Measurements from ENCODE around the gene ACLY. TPM values are rescaled to one million over a fixed set of nuclear protein-coding genes. Genes with fewer than 3 reads are reported as not detected.
"Not testable (repeated sequence)": the region's sequence is repeated elsewhere in the genome, so short reads cannot be mapped to it uniquely, and the experiment has no call there.

ACLY gene
- total and polyA plus RNA-seq, 2 donors (not counting 1 experiment from before 2014, with no cell fraction given) = 40.2 to 91.5 TPM

DNA sequence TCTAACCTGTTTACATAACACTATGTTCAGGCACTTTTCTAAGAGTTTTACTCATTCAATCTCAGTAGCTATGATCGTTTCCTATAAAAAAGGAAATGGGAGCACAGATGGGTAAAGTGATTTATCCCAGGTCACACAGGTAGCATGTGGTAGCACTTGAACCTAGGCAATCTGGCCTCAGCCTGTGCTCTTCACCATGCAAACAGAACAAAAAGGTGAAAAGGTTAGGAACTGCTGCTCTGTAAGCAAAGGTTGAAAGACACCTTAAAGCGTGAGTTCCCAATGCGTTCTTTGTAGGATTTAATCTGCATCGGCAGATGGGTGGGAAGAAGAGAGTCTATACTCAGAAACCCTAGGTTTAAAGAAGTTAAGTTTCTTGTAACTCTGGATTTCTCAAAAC lies 38.6 kb downstream of the ACLY start:
- no peaks in the 10 kb centered on the region for H3K9me3 Mint-ChIP-seq (ENCODE audit: insufficient read depth)
- Histone ChIP-seq H3K27me3 (replicated peaks in 1 of 4; ENCODE audit: control extremely low read depth in 1 of 4, control insufficient read depth in 3 of 4, insufficient read depth in 4 of 4, low read length in 3 of 4) (no peaks in the 10 kb centered on the region), H2AFZ (ENCODE audit: insufficient read depth, low read depth, low read length, poor library complexity, severe bottlenecking) (no peak overlapping the region), H3K4me2 (replicated peaks; ENCODE audit: low read depth, low read length, poor library complexity, severe bottlenecking) (no peak overlapping the region), H3K9me3 (ENCODE audit: control extremely low read depth in 1 of 3, control insufficient read depth in 2 of 3, insufficient read depth in 1 of 3, low read length in 2 of 3) (no peaks in the 10 kb centered on the region), H3K79me2 (ENCODE audit: control insufficient read depth, insufficient read depth, low read length) (no peaks in the 10 kb centered on the region), H3K27ac (ENCODE audit: low read length in 2 of 2) (no peak overlapping the region), H4K20me1 (ENCODE audit: control insufficient read depth, insufficient read depth, low read length, poor library complexity, severe bottlenecking) (no peaks in the 10 kb centered on the region), H3K36me3 (replicated peaks in 1 of 2; ENCODE audit: control extremely low read depth in 1 of 2, control insufficient read depth in 1 of 2, extremely low read depth in 1 of 2, insufficient read depth in 2 of 2, low read length in 1 of 2) (peaks cover 4 to 60% of the 10 kb centered on the region in 2 experiments), H3K4me1 (ENCODE audit: control insufficient read depth in 2 of 2, insufficient read depth in 2 of 2, low read length in 2 of 2) (no peaks in the 10 kb centered on the region), H3K9ac (ENCODE audit: low read length) (no peak overlapping the region), H3K4me3 (ENCODE audit: control extremely low read depth in 1 of 5, extremely low read depth in 1 of 5, insufficient read depth in 1 of 5, low read depth in 2 of 5, low read length in 4 of 5) (no peak overlapping the region)
- intact Hi-C loops (cut with micrococcal nuclease) = no loop called here
- ATAC-seq (ENCODE audit: low read depth) (no peak), DNase-seq (no peak)
- no peak overlapping the region for H3K27ac Mint-ChIP-seq
- WGBS (ENCODE audit: insufficient coverage) = 100% methylated on average over 1 of the region's 4 CpGs
- peaks cover 3% of the 10 kb centered on the region for H3K4me1 Mint-ChIP-seq
- H3K27me3 Mint-ChIP-seq = no peaks in the 10 kb centered on the region
- ChIA-PET CTCF (no interaction called here), POLR2A (interaction anchor here (0.8 kb wide), 1 partner anchor 412 kb away, joined by 9 read pairs; no protein-coding TSS in a partner anchor)
- H3K4me3 Mint-ChIP-seq = no peak overlapping the region
- TF ChIP-seq EZH2 (IDR thresholded peaks at IDR 0.05; ENCODE audit: borderline replicate concordance, insufficient read depth, low read depth, low read length, poor library complexity, severe bottlenecking) = no peak
- TF ChIP-seq, protein P1, sequence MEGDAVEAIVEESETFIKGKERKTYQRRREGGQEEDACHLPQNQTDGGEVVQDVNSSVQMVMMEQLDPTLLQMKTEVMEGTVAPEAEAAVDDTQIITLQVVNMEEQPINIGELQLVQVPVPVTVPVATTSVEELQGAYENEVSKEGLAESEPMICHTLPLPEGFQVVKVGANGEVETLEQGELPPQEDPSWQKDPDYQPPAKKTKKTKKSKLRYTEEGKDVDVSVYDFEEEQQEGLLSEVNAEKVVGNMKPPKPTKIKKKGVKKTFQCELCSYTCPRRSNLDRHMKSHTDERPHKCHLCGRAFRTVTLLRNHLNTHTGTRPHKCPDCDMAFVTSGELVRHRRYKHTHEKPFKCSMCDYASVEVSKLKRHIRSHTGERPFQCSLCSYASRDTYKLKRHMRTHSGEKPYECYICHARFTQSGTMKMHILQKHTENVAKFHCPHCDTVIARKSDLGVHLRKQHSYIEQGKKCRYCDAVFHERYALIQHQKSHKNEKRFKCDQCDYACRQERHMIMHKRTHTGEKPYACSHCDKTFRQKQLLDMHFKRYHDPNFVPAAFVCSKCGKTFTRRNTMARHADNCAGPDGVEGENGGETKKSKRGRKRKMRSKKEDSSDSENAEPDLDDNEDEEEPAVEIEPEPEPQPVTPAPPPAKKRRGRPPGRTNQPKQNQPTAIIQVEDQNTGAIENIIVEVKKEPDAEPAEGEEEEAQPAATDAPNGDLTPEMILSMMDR (IDR thresholded peaks at IDR 0.05) = no peak

DNA sequence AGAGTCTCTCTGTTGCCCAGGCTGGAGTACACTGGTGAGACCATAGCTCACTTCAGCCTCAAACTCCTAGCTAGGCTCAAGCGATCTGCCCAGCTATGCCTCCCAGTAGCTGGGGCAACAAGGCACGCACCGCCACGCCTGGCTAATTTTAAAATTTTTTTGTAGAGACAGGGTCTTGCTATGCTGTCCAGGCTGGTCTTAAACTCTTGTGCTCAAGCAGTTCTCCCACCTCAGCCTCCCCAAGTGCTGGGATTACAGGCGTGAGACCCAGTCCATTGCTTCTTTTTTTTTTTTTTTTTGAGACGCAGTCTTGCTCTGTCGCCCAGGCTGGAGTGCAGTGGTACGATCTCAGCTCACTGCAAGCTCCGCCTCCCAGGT lies 44.5 kb downstream of the ACLY start:
- H3K9ac ChIP-seq (ENCODE audit: low read length); H3K27me3 ChIP-seq (replicated peaks in 1 of 4; ENCODE audit: control extremely low read depth in 1 of 4, control insufficient read depth in 3 of 4, insufficient read depth in 4 of 4, low read length in 3 of 4); H2AFZ ChIP-seq (ENCODE audit: insufficient read depth, low read depth, low read length, poor library complexity, severe bottlenecking); H3K27me3 Mint-ChIP-seq; ATAC-seq (ENCODE audit: low read depth); H4K20me1 ChIP-seq (ENCODE audit: control insufficient read depth, insufficient read depth, low read length, poor library complexity, severe bottlenecking); H3K4me1 Mint-ChIP-seq; H3K4me1 ChIP-seq (ENCODE audit: control insufficient read depth in 2 of 2, insufficient read depth in 2 of 2, low read length in 2 of 2); H3K9me3 Mint-ChIP-seq (ENCODE audit: insufficient read depth); POLR2A ChIA-PET; CTCF ChIA-PET; H3K9me3 ChIP-seq (ENCODE audit: control extremely low read depth in 1 of 3, control insufficient read depth in 2 of 3, insufficient read depth in 1 of 3, low read length in 2 of 3); H3K27ac Mint-ChIP-seq; H3K79me2 ChIP-seq (ENCODE audit: control insufficient read depth, insufficient read depth, low read length); DNase-seq; intact Hi-C loops (cut with micrococcal nuclease); H3K4me2 ChIP-seq (replicated peaks; ENCODE audit: low read depth, low read length, poor library complexity, severe bottlenecking); H3K4me3 ChIP-seq (ENCODE audit: control extremely low read depth in 1 of 5, extremely low read depth in 1 of 5, insufficient read depth in 1 of 5, low read depth in 2 of 5, low read length in 4 of 5); H3K27ac ChIP-seq (ENCODE audit: low read length in 2 of 2); H3K4me3 Mint-ChIP-seq: not testable (repeated sequence)
- H3K36me3 ChIP-seq (replicated peaks in 1 of 2; ENCODE audit: control extremely low read depth in 1 of 2, control insufficient read depth in 1 of 2, extremely low read depth in 1 of 2, insufficient read depth in 2 of 2, low read length in 1 of 2) = peaks cover 0 to 56% of the 10 kb centered on the region in 2 experiments
- WGBS (ENCODE audit: insufficient coverage) = 80% methylated on average over 1 of the region's 9 CpGs
